GM12878 (cell line): ENCODE data around the gene C4orf17. TPM values are rescaled to one million over a fixed set of nuclear protein-coding genes. Genes with fewer than 3 reads are reported as not detected.

Source experiments
- ATAC-seq: fragments of 200-7000 bp; cut with Tn5 transposase; 3 replicates; pipeline ENCODE4 v1.9.1; 2020; ENCODE audit warnings: mild to moderate bottlenecking, moderate library complexity
- BruUV-seq: library from RNA; stranded (reverse); fragments of 400-500 nt; replicated peaks from 2 replicates; lab custom pipeline; 2021; lab: Mats Ljungman, UMichigan
- CTCF ChIA-PET: fragments of 300-600 bp; sonication (Branson Sonifier 250); formaldehyde crosslinking; extraction: SDS; loops from one replicate; lab custom pipeline; 2021; ENCODE audit warnings: inconsistent platforms; lab: Yijun Ruan, JAX
- POLR2A ChIA-PET: fragments of 350-600 bp; formaldehyde crosslinking; extraction: SDS; loops from one replicate; lab custom pipeline; 2021; ENCODE audit warnings: inconsistent platforms; lab: Charles Lee
- RAD21 ChIA-PET: fragments of 300-600 bp; sonication (Branson Sonifier 250); formaldehyde crosslinking; loops from one replicate; lab custom pipeline; 2023; ENCODE audit warnings: antibody characterized with exemption; ENCODE audit not compliant: unreplicated experiment; lab: Charles Lee
- SMC1A ChIA-PET: fragments of 300-600 bp; sonication (Branson Sonifier 250); formaldehyde crosslinking; loops from one replicate; lab custom pipeline; 2023; ENCODE audit not compliant: unreplicated experiment, uncharacterized antibody; lab: Charles Lee
- DNase-seq: peaks from one replicate; pipeline ENCODE4 v3.0.0-alpha.2; 2011; ENCODE audit warnings: low read depth, low spot score
- FAIRE-seq: peaks from 3 replicates; lab custom pipeline; 2011; peaks lifted over from hg19 to GRCh38; lab: Jason Lieb, UNC
- H2AFZ ChIP-seq: 2 replicates; pipeline ENCODE4 v1.6.0; 2011; ENCODE audit warnings: low read depth, low read length, control low read depth; ENCODE audit not compliant: control insufficient read depth
- H3K27ac ChIP-seq: 2 replicates; pipeline ENCODE4 v1.5.1; 2011; ENCODE audit warnings: control low read depth; ENCODE audit not compliant: control insufficient read depth, insufficient read depth
- H3K27me3 ChIP-seq, 2 experiments: replicated peaks in 1 of 2; 2 replicates each; pipeline versions ENCODE4 v1.6.0 to v1.6.1; 2011; ENCODE audit warnings: low read length in 1 of 2; ENCODE audit not compliant: control insufficient read depth in 2 of 2, insufficient read depth in 2 of 2
- H3K36me3 ChIP-seq, 2 experiments: 2 replicates each; pipeline ENCODE4 v1.5.1; 2011; ENCODE audit warnings: low read length in 1 of 2; ENCODE audit not compliant: control insufficient read depth in 2 of 2, insufficient read depth in 2 of 2
- H3K4me1 ChIP-seq: 2 replicates; pipeline ENCODE4 v1.6.1; 2011; ENCODE audit warnings: mild to moderate bottlenecking, low read length, moderate library complexity, mixed read lengths; ENCODE audit not compliant: control insufficient read depth, insufficient read depth
- H3K4me2 ChIP-seq: 2 replicates; pipeline ENCODE4 v1.6.0; 2011; ENCODE audit warnings: control low read depth; ENCODE audit not compliant: control insufficient read depth, insufficient read depth
- H3K4me3 ChIP-seq: fragments of 200-600 bp; sonication (generic); 2 replicates; pipeline ENCODE4 v1.5.1; 2016
- H3K79me2 ChIP-seq: 2 replicates; pipeline ENCODE4 v1.6.0; 2011; ENCODE audit warnings: low read length; ENCODE audit not compliant: control insufficient read depth, insufficient read depth
- H3K9ac ChIP-seq: 2 replicates; pipeline ENCODE4 v1.8.0; 2011; ENCODE audit warnings: low read length, control low read depth, mixed read lengths; ENCODE audit not compliant: control insufficient read depth, insufficient read depth
- H3K9me3 ChIP-seq: replicated peaks from 3 replicates; pipeline ENCODE4 v1.5.1; 2011; ENCODE audit warnings: mild to moderate bottlenecking, low read length; ENCODE audit not compliant: control insufficient read depth, insufficient read depth
- H4K20me1 ChIP-seq: 2 replicates; pipeline ENCODE4 v1.6.0; 2011; ENCODE audit not compliant: control insufficient read depth, insufficient read depth
- ATF3 ChIP-seq: IDR thresholded peaks from 2 replicates; pipeline ENCODE4 v1.6.1; 2011; ENCODE audit warnings: low read depth, mild to moderate bottlenecking, low read length, moderate library complexity, borderline replicate concordance; ENCODE audit errors: extremely low read depth
- BHLHE40 ChIP-seq, 2 experiments: fragments of 450-650 bp in 1 of 2; IDR thresholded peaks; 2 replicates each; pipeline ENCODE4 v1.6.1; 2011 to 2017; ENCODE audit warnings: low read depth in 2 of 2, borderline replicate concordance in 1 of 2, improper control_type of control experiment in 1 of 2, low read length in 1 of 2, mild to moderate bottlenecking in 1 of 2
- ELK1 ChIP-seq: IDR thresholded peaks from 2 replicates; pipeline ENCODE4 v1.6.1; 2012; ENCODE audit warnings: low read depth, low read length, improper control_type of control experiment
- EZH2 ChIP-seq: IDR thresholded peaks from 2 replicates; pipeline ENCODE4 v1.6.1; 2012; ENCODE audit warnings: low read depth, mild to moderate bottlenecking, control low read depth, inconsistent platforms, low read length, borderline replicate concordance; ENCODE audit not compliant: control insufficient read depth
- FOS ChIP-seq: IDR thresholded peaks from 3 replicates; pipeline ENCODE4 v1.6.1; 2011; ENCODE audit warnings: borderline replicate concordance; ENCODE audit not compliant: insufficient read length; ENCODE audit errors: extremely low read depth
- FOXK2 ChIP-seq: fragments of 450-650 bp; IDR thresholded peaks from 2 replicates; pipeline ENCODE4 v1.6.1; 2017; ENCODE audit warnings: mild to moderate bottlenecking, moderate library complexity
- PRDM15 ChIP-seq: fragments of 450-650 bp; formaldehyde crosslinking; IDR thresholded peaks from 2 replicates; pipeline ENCODE4 v1.4.0; 2020; ENCODE audit warnings: mild to moderate bottlenecking, moderate library complexity
- RB1 ChIP-seq: fragments of 450-650 bp; formaldehyde crosslinking; IDR thresholded peaks from 2 replicates; pipeline ENCODE4 v1.6.1; 2017; ENCODE audit warnings: mild to moderate bottlenecking, borderline replicate concordance
- RCOR1 ChIP-seq: conservative IDR thresholded peaks from 2 replicates; pipeline ENCODE4 v1.6.1; 2012; ENCODE audit warnings: low read depth, low read length, improper control_type of control experiment
- REST ChIP-seq: IDR thresholded peaks from 2 replicates; pipeline ENCODE4 v1.6.1; 2012; ENCODE audit warnings: mild to moderate bottlenecking, low read depth, low read length
- RFX5 ChIP-seq: IDR thresholded peaks from 2 replicates; pipeline ENCODE4 v1.6.1; 2011; ENCODE audit warnings: low read depth, low read length, improper control_type of control experiment
- ZNF217 ChIP-seq: fragments of 450-650 bp; IDR thresholded peaks from 2 replicates; pipeline ENCODE4 v1.6.1; 2017; ENCODE audit warnings: antibody characterized with exemption, mild to moderate bottlenecking
- WGBS: methylation state at CpG from one replicate; pipeline ENCODE4 v1.1.6; 2016; ENCODE audit warnings: low lambda C conversion rate; ENCODE audit not compliant: insufficient replicate concordance, insufficient coverage; ENCODE audit errors: missing lambda C conversion rate; 5-methylcytosine and 5-hydroxymethylcytosine counted together
- in situ Hi-C: fragments of 300-500 bp; cut with MboI; formaldehyde crosslinking; loops from 9 replicates; pipeline ENCODE4 v1.14.3; 2018; ENCODE audit warnings: mixed read lengths
- intact Hi-C: fragments of 100-400 bp; cut with micrococcal nuclease; formaldehyde crosslinking; loops from one replicate; pipeline ENCODE4 v1.14.2; 2022; ENCODE audit not compliant: unreplicated experiment
- polyA plus RNA-seq, 11 experiments: library from polyadenylated mRNA; depleted of rRNA in 4 of 11; unstranded in 6 of 11; stranded (reverse) in 5 of 11; fragments of >200 nt; fragmentation: Nextera tagmentation in 4 of 11; fragmentation: Illumina TruSeq in 1 of 11; extraction: Ambion mirVana in 4 of 11; extraction: Trizol in 1 of 11; gene quantifications; 1 replicate in 1 of 11; 2 replicates in 10 of 11; pipeline versions ENCODE4 v1.2.1 to v1.2.3, GENCODE V29; 2011 to 2016; ENCODE audit warnings: inconsistent platforms in 2 of 11, missing spikeins in 2 of 11, low read depth in 1 of 11
- total RNA-seq, 4 experiments: library from RNA; depleted of rRNA in 3 of 4; stranded (reverse); fragments of >200 nt in 3 of 4; fragmentation: Illumina TruSeq in 1 of 4; extraction: Trizol in 1 of 4; gene quantifications; 2 replicates each; pipeline versions ENCODE4 v1.2.1 to v1.2.3, GENCODE V29; 2013 to 2021

The C4orf17 gene
- total and polyA plus RNA-seq, 10 of the 15 experiments (the other 5 are each of a cell fraction or from before 2014, with no cell fraction given), result not detected

GRCh38 chr4:99504804-99505502 is 5.9 kb upstream of the C4orf17 start:
- intact Hi-C loops (no loop called here), in situ Hi-C loops (no loop called here)
- no peaks in the 10 kb centered on the region for H3K9me3 ChIP-seq
- ChIA-PET POLR2A (no interaction called here), CTCF (no interaction called here), RAD21 (no interaction called here), SMC1A (no interaction called here)
- no peaks in the 10 kb centered on the region for H3K79me2 ChIP-seq
- H3K27ac ChIP-seq, result no peak overlapping the region
- H3K27me3 ChIP-seq, result no peaks in the 10 kb centered on the region
- H3K9ac ChIP-seq, result no peak overlapping the region
- no peaks in the 10 kb centered on the region for H4K20me1 ChIP-seq
- BruUV-seq, result no TSS peak
- no peak for ATAC-seq
- no peak for DNase-seq
- FAIRE-seq, result no peak
- H2AFZ ChIP-seq, result no peak overlapping the region
- 15% methylated on average over 3 of the region's 3 CpGs for WGBS
- H3K4me1 ChIP-seq, result no peaks in the 10 kb centered on the region
- H3K36me3 ChIP-seq, result no peaks in the 10 kb centered on the region
- no peak overlapping the region for H3K4me3 ChIP-seq
- H3K4me2 ChIP-seq, result no peak overlapping the region
- TF ChIP-seq RFX5 (no peak), BHLHE40 (IDR thresholded peaks at IDR 0.05; ENCODE audit: borderline replicate concordance in 1 of 2, low read depth in 2 of 2, low read length in 1 of 2) (no peak), RB1 (no peak), FOXK2 (no peak), EZH2 (no peak), PRDM15 (CRISPR knock-in tag) (no peak), RCOR1 (no peak), REST (no peak), ZNF217 (no peak), ELK1 (no peak), ATF3 (no peak), FOS (no peak)
